Right atrium auricular region (tissue), 2 donors: ENCODE data around the gene CCNL2. TPM values are rescaled to one million over a fixed set of nuclear protein-coding genes. Genes with fewer than 3 reads are reported as not detected.
A peak's percentile ranks its signal among the peaks of the same experiment; 100 is the strongest.

Experiments used
- DNase-seq: peaks from one replicate; pipeline ENCODE4 v3.0.0-alpha.2; 2019; ENCODE audit warnings: low spot score
- H3K27ac ChIP-seq, 2 donors: fragments of 200-600 bp; sonication (generic); 1 replicate in 1 of 2; 2 replicates in 1 of 2; pipeline ENCODE4 v1.5.1; 2016 to 2019
- H3K27me3 ChIP-seq, 2 donors: fragments of 200-600 bp; sonication (generic); one replicate each; pipeline versions ENCODE4 v1.5.1 to v1.6.0; 2017 to 2019
- H3K36me3 ChIP-seq: fragments of 200-600 bp; sonication (generic); one replicate; pipeline ENCODE4 v1.5.1; 2016
- H3K4me1 ChIP-seq, 2 donors: fragments of 200-600 bp; sonication (generic); one replicate each; pipeline versions ENCODE4 v1.5.1 to v1.6.0; 2017 to 2019
- H3K4me3 ChIP-seq, 2 donors: fragments of 200-600 bp; sonication (generic); 1 replicate in 1 of 2; 2 replicates in 1 of 2; pipeline ENCODE4 v1.5.1; 2017 to 2019; ENCODE audit warnings: mild to moderate bottlenecking in 1 of 2, moderate library complexity in 1 of 2
- H3K9me3 ChIP-seq, 2 donors: fragments of 200-600 bp; sonication (generic); one replicate each; pipeline ENCODE4 v1.5.1; 2019
- total RNA-seq, 2 donors: library from RNA; depleted of rRNA; stranded (reverse); fragments of >200 nt; gene quantifications; one replicate each; pipeline ENCODE4 v1.1.0, GENCODE V29; 2016
- TF ChIP-seq, protein P1 (sequence below), 2 donors: fragments of 200-600 bp; sonication (generic); IDR thresholded peaks; one replicate each; pipeline ENCODE4 v1.5.1; 2019; ENCODE audit warnings: antibody characterized with exemption in 2 of 2

CCNL2 gene
- total RNA-seq, 2 donors from 2014 or later = 41.6 to 44.2 TPM

DNA sequence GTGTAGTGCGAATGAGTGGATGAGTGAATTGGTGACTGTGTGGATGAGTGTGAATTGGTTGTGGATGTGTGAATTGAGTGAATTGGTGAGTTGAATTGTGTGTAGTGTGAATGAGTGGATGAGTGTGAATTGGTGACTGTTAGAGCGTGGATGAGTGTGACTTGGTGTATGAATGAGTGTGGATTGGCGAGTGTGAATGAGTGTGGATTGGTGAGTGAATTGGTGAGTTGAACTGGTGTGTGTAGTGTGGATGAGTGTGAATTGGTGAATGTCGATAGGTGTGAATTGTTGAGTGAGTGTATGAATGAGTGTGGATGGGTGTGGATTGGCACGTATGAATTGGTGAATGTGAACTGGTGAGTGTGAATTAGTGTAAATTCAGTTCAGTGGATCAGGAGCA is 31.8 kb downstream of the CCNL2 start:
- H3K9me3 ChIP-seq = no peaks in the 10 kb centered on the region
- H3K36me3 ChIP-seq = no peaks in the 10 kb centered on the region
- H3K27me3 ChIP-seq = no peaks in the 10 kb centered on the region
- no peak overlapping the region for H3K4me3 ChIP-seq
- no peak for DNase-seq
- TF ChIP-seq, protein P1, sequence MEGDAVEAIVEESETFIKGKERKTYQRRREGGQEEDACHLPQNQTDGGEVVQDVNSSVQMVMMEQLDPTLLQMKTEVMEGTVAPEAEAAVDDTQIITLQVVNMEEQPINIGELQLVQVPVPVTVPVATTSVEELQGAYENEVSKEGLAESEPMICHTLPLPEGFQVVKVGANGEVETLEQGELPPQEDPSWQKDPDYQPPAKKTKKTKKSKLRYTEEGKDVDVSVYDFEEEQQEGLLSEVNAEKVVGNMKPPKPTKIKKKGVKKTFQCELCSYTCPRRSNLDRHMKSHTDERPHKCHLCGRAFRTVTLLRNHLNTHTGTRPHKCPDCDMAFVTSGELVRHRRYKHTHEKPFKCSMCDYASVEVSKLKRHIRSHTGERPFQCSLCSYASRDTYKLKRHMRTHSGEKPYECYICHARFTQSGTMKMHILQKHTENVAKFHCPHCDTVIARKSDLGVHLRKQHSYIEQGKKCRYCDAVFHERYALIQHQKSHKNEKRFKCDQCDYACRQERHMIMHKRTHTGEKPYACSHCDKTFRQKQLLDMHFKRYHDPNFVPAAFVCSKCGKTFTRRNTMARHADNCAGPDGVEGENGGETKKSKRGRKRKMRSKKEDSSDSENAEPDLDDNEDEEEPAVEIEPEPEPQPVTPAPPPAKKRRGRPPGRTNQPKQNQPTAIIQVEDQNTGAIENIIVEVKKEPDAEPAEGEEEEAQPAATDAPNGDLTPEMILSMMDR (IDR thresholded peaks at IDR 0.05) = no peak
- no peak overlapping the region for H3K27ac ChIP-seq
- peaks cover 0 to 9% of the 10 kb centered on the region in 2 donors for H3K4me1 ChIP-seq

- no peaks in the 10 kb centered on the region for H3K27me3 ChIP-seq
- DNase-seq = no peak
- peaks cover 0 to 8% of the 10 kb centered on the region in 2 donors for H3K4me1 ChIP-seq
- no peaks in the 10 kb centered on the region for H3K36me3 ChIP-seq
- H3K27ac ChIP-seq = no peak overlapping the region
- no peaks in the 10 kb centered on the region for H3K9me3 ChIP-seq
- H3K4me3 ChIP-seq = no peak overlapping the region
- TF ChIP-seq, protein P1 (IDR thresholded peaks at IDR 0.05) = no peak
Observed at GRCh38 chr1:1366699-1367066, 32.5 kb downstream of the CCNL2 start.

GRCh38 chr1:1365875-1366698 is 33.0 kb downstream of the CCNL2 start:
- Histone ChIP-seq H3K4me3 (no peak overlapping the region), H3K27me3 (no peaks in the 10 kb centered on the region), H3K9me3 (no peaks in the 10 kb centered on the region), H3K36me3 (no peaks in the 10 kb centered on the region), H3K4me1 (peaks cover 0 to 12% of the 10 kb centered on the region in 2 donors), H3K27ac (no peak overlapping the region)
- no peak for DNase-seq
- TF ChIP-seq, protein P1 (IDR thresholded peaks at IDR 0.05) = no peak

- Histone ChIP-seq H3K27ac (no peak overlapping the region), H3K36me3 (no peaks in the 10 kb centered on the region), H3K4me3 (no peak overlapping the region), H3K4me1 (peaks cover 0 to 28% of the 10 kb centered on the region in 2 donors), H3K9me3 (no peaks in the 10 kb centered on the region), H3K27me3 (no peaks in the 10 kb centered on the region)
- DNase-seq = no peak
- TF ChIP-seq, protein P1 (IDR thresholded peaks at IDR 0.05) = no peak
Observed at GRCh38 chr1:1364266-1364665, 34.9 kb downstream of the CCNL2 start.

DNA sequence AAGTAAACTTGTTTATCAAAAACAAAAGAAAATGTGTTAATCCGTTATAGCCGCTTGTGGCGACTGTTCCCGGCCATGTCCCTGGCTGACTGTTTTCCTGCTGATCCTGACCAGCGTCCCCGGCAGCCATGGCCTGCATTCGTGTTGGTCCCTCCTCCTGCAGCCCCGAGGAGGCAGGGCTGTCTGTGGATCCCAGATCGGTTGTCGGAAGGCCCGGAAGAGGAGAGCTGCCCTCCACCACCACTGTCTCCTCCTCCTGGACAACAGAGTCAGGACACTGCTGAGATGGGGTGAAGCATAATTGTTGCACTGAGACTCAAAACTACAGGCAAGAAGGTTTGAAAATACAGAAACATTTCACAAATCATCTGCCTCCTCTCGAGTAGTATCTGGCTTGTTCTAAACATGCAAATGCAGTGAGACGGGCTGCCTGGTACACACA is 37.1 kb downstream of the CCNL2 start:
- Histone ChIP-seq H3K27ac (peak overlapping the region; percentile 32 to 88), H3K4me3 (no peak overlapping the region), H3K4me1 (peaks cover 0 to 40% of the 10 kb centered on the region in 2 donors), H3K36me3 (no peaks in the 10 kb centered on the region), H3K27me3 (no peaks in the 10 kb centered on the region), H3K9me3 (no peaks in the 10 kb centered on the region)
- no peak for DNase-seq
- TF ChIP-seq, protein P1 (IDR thresholded peaks at IDR 0.05) = no peak
